Muscle of leg (tissue), 11 donors: Measurements from ENCODE around the gene TCERG1L. TPM values are rescaled to one million over a fixed set of nuclear protein-coding genes. Genes with fewer than 3 reads are reported as not detected.

Source experiments
- DNase-seq: peaks from one replicate; pipeline ENCODE4 v3.0.0; 2013
- H3K27ac ChIP-seq: one replicate; pipeline ENCODE4 v1.5.1; 2013; ENCODE audit warnings: mild to moderate bottlenecking, low read length, control low read depth
- H3K27me3 ChIP-seq: one replicate; pipeline ENCODE4 v1.6.1; 2013; ENCODE audit warnings: low read length; ENCODE audit not compliant: control insufficient read depth, insufficient read depth
- H3K36me3 ChIP-seq: one replicate; pipeline ENCODE4 v1.6.1; 2013; ENCODE audit warnings: low read length; ENCODE audit not compliant: control insufficient read depth, insufficient read depth
- H3K4me1 ChIP-seq: one replicate; pipeline ENCODE4 v1.6.1; 2013; ENCODE audit warnings: low read length; ENCODE audit not compliant: control insufficient read depth, insufficient read depth
- H3K4me3 ChIP-seq: one replicate; pipeline ENCODE4 v1.5.1; 2013; ENCODE audit warnings: low read length, control low read depth
- H3K9me3 ChIP-seq: replicated peaks from 2 replicates; pipeline ENCODE4 v1.6.1; 2013; ENCODE audit warnings: low read depth, low read length; ENCODE audit not compliant: control insufficient read depth
- WGBS: methylation state at CpG from one replicate; pipeline ENCODE4 v1.1.5; 2013; ENCODE audit warnings: missing lambda C conversion rate; ENCODE audit not compliant: insufficient coverage; 5-methylcytosine and 5-hydroxymethylcytosine counted together
- polyA plus RNA-seq, 8 donors: library from polyadenylated mRNA; unstranded; fragments of 120-200 nt; gene quantifications; one replicate each; pipeline versions ENCODE4 v1.2.1 to v1.2.3, GENCODE V29; 2013; ENCODE audit warnings: inconsistent platforms in 1 of 8, low replicate concordance in 1 of 8; ENCODE audit not compliant: insufficient read length in 8 of 8, insufficient read depth in 1 of 8
- total RNA-seq: library from RNA; stranded (reverse); fragments of 120-200 nt; gene quantifications from one replicate; pipeline ENCODE4 v1.2.4, GENCODE V29; 2013

Gene TCERG1L
- total and polyA plus RNA-seq, 9 donors, result 0.04 to 1.1 (median 0.15) TPM

DNA sequence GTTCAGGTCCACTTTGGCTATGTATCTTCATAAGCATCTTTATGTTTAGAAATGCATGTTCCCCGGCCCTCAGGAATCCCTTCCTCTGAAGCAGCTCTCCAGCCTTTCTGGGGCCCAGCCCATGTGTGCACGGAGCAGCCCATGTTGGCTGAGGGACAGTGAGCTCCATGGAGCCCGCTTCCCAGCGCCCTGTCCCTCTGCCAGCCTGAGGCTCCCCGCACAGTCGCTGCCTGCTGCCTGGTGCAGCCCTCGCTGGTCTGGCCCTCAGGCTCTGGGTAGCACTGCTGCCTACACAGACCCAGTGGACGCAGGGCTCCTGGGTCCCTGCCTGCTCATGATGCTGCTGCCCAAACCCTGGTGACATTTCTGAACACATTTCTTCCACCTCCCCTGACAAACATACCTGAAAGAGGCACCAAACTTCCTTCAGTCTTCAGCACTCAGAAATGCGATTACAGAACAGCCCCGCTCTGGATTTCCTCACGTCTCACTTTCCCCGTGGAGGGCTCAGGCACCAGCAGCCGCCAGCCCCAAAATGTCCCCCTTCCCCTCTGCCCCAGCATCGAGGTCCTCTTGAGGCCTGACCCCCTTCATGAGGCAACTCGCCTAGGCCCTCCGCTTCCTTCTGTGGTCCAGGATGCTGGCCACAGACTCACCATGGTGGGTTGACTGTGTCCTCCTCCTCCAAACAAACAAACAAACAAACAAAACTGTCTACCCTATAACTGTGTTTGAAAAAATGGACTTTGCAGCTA, 5.0 kb upstream of the TCERG1L start:
- Histone ChIP-seq H3K9me3 (no peaks in the 10 kb centered on the region), H3K4me3 (no peak overlapping the region), H3K36me3 (no peaks in the 10 kb centered on the region), H3K27ac (no peak overlapping the region), H3K27me3 (peaks cover 45% of the 10 kb centered on the region), H3K4me1 (peaks cover 5% of the 10 kb centered on the region)
- no peak for DNase-seq
- 54% methylated on average over 11 of the region's 16 CpGs for WGBS

DNA sequence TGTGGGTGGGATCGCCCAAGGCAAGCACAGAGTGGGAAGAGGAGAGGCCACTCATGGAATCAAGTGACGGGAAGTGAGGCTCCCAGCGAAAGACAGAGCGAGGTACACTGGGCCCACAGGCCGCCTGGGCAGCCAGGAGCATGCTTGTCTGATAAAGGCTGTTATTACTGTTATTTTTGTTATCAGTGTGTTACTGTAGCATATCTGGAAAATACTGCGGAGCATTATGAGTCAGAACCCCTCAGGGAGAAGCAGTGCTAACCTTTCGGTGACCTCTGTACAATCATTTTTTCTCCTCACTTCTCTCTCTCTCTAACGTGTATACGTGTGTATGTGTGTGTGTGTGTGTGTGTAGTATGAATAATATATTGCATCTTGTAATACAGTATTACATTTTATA, 3.8 kb upstream of the TCERG1L start:
- peaks cover 44% of the 10 kb centered on the region for H3K27me3 ChIP-seq
- H3K36me3 ChIP-seq, result no peaks in the 10 kb centered on the region
- WGBS, result 89% methylated on average over 2 of the region's 9 CpGs
- no peak overlapping the region for H3K4me3 ChIP-seq
- H3K4me1 ChIP-seq, result peaks cover 10% of the 10 kb centered on the region
- no peaks in the 10 kb centered on the region for H3K9me3 ChIP-seq
- no peak for DNase-seq
- no peak overlapping the region for H3K27ac ChIP-seq

DNA sequence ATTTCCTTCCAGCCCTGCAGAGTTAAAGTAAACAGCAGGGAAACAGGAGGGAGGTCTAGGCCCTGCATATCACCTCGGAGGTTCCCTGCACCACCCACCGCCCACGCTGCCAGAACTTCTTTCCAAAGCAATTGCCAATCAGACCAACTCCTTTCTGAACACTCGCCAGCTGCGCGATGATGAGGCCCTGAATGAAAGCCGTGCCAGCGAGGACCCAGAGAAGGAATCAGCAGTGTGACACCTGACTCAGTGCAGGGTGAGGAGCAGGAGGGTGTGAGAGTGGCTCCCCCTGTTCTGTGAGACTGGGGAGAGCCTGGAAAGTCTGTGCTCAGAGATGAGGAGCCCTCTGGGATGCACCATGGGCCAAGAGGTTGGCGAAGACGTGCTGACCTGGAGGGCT, 3.3 kb upstream of the TCERG1L start:
- Histone ChIP-seq H3K27ac (no peak overlapping the region), H3K27me3 (peaks cover 45% of the 10 kb centered on the region), H3K36me3 (no peaks in the 10 kb centered on the region), H3K4me1 (peaks cover 10% of the 10 kb centered on the region), H3K4me3 (no peak overlapping the region), H3K9me3 (no peaks in the 10 kb centered on the region)
- WGBS, result 86% methylated on average over 5 of the region's 10 CpGs
- no peak for DNase-seq

DNA sequence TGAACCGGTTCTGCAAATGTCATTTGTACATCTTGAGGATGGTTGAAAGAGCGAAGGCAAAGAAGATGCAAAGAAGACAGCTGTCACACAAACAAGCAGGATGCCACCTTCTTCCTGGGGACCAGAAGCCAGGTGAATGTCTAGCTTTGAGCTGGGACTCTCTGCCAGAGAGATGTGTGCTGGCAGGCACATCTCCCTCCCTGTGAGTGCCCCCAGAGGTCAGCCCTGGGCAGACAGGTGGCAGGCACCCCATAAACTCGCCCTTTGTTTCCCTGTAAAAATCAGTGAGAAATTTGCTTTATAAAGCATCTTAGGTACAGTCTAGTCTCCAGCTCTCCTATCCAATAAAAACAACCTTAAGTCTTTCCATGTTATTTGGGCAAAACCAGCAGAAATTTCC, 2.6 kb upstream of the TCERG1L start:
- Histone ChIP-seq H3K27me3 (peaks cover 45% of the 10 kb centered on the region), H3K4me3 (no peak overlapping the region), H3K36me3 (no peaks in the 10 kb centered on the region), H3K9me3 (no peaks in the 10 kb centered on the region), H3K4me1 (peaks cover 10% of the 10 kb centered on the region), H3K27ac (no peak overlapping the region)
- no peak for DNase-seq
- 86% methylated on average over 1 of the region's 3 CpGs for WGBS

DNA sequence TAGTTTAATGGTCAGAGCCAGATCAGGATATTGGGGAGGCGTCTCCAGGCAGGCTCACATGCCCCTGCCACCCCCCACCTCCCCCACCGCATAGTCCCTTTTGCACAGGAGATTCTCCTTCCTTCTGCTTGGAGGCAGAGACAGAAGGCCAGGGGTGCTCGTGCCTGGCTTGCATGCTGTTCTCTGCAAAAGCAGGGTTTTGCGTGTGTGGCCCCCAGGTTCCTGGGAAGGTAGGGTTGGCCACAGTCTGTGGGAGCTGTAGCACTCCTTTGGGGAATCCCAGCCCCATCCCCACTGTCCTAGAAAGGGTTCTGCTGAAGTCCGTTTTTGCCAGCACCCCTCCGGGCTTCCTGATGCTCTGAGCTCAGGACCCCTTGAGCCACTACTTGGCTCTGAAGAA, 1.9 kb upstream of the TCERG1L start:
- peaks cover 45% of the 10 kb centered on the region for H3K27me3 ChIP-seq
- H3K9me3 ChIP-seq, result no peaks in the 10 kb centered on the region
- H3K4me1 ChIP-seq, result peaks cover 10% of the 10 kb centered on the region
- no peak overlapping the region for H3K27ac ChIP-seq
- WGBS, result 78% methylated on average over 5 of the region's 6 CpGs
- DNase-seq, result no peak
- no peak overlapping the region for H3K4me3 ChIP-seq
- H3K36me3 ChIP-seq, result no peaks in the 10 kb centered on the region

DNA sequence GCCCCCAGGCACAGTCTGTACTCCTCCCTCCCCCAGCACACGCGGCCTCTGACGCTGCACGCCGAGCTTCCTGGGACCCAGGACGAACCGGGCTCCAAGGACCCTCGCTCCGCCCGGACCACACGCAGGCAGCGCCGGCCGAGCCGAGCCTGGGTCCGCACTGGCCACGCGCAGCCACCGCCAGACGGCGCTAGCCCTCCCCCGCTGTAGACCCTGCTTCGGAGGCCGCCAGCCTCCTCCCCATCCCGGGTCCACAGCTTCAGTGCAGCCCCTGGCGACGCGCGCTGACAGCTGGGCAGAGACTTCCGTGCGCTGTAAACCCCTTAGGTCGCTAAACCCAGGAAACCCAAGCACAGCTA, 936 bp upstream of the TCERG1L start:
- Histone ChIP-seq H3K36me3 (no peaks in the 10 kb centered on the region), H3K9me3 (no peaks in the 10 kb centered on the region), H3K4me1 (peaks cover 10% of the 10 kb centered on the region), H3K4me3 (no peak overlapping the region), H3K27me3 (peaks cover 45% of the 10 kb centered on the region), H3K27ac (no peak overlapping the region)
- under 1% methylated on average over 32 of the region's 32 CpGs for WGBS
- DNase-seq, result peak; percentile 41

DNA sequence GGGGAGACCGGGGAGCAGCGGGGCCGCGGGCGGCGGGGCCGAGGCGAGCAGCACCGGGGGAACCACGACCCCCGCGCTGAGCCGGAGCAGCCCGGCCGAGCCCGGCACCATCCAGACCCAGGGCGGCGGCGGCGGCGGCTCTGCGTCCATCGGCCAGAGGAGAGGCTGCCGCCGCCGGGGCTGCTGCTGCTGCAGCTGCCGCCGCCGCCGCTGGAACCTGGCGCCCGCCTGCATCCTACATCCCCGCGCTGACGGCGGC, 190 bp downstream of the TCERG1L start:
- no peak overlapping the region for H3K27ac ChIP-seq
- no peaks in the 10 kb centered on the region for H3K9me3 ChIP-seq
- peaks cover 44% of the 10 kb centered on the region for H3K27me3 ChIP-seq
- under 1% methylated on average over 36 of the region's 36 CpGs for WGBS
- no peak for DNase-seq
- H3K4me3 ChIP-seq, result no peak overlapping the region
- no peaks in the 10 kb centered on the region for H3K36me3 ChIP-seq
- H3K4me1 ChIP-seq, result peaks cover 10% of the 10 kb centered on the region

DNA sequence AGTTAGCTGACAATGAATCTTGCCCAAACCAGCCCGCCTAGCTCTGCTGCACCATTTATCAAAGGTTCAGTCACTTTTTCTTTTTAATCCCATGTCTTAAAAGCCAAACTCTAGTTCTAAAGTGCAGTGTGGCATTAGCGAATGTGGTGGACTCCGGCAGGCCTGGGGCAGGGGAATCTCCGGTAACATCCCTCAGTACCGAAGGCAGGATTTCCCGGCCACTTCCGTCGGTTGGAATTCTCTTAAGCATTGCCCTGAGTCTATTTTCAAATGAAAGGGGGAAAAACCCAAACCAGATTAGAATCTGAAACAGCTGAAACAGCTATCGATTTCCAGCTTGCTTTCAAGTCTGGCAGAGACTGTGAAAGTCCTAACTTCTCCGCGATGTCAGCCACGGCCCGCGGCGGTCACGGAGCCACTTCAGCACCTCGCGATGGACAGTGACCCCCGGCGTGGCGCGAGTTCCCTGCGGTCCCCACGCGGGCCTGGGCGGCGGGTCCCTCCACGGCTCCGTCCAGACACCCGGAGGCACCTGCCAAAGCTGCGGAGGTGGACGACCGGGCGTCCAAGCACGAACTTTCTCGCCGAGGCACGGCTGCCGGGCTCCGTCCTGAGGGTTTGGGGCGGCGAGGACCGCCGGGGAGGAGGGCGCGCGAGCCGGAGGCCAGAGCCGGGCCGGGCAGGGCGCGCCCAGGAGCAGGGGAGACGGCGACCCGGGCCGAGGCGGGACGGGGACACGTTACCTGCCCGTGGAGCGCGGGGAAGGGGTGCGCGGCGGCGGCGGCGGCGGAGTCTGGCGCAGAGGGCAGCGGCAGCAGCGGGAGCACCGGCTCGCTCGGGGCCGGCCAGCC, 745 bp downstream of the TCERG1L start:
- no peak overlapping the region for H3K27ac ChIP-seq
- DNase-seq, result no peak
- peaks cover 10% of the 10 kb centered on the region for H3K4me1 ChIP-seq
- H3K36me3 ChIP-seq, result no peaks in the 10 kb centered on the region
- under 1% methylated on average over 70 of the region's 76 CpGs for WGBS
- peaks cover 44% of the 10 kb centered on the region for H3K27me3 ChIP-seq
- H3K9me3 ChIP-seq, result no peaks in the 10 kb centered on the region
- H3K4me3 ChIP-seq, result no peak overlapping the region

DNA sequence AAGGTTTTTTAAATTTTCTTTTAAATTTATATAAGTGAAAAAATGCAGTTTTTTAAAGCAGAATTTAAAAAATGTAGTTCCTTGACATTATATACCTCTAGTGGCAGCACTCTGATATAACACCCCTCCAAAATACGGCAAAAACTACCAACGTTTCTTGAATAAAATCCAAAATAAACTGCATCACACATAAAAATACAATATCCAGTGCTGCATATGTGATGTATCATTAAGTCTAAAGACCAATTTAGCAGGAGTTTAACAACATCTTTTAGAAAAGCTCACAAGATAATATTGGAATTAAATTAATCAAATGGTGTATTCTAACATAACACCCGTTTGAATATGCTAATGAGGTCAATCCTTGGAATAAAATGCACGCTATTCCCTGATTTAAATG, 1.4 kb downstream of the TCERG1L start:
- Histone ChIP-seq H3K4me3 (no peak overlapping the region), H3K27me3 (peaks cover 44% of the 10 kb centered on the region), H3K9me3 (no peaks in the 10 kb centered on the region), H3K27ac (no peak overlapping the region), H3K36me3 (no peaks in the 10 kb centered on the region), H3K4me1 (peaks cover 10% of the 10 kb centered on the region)
- WGBS, result 29% methylated on average over 1 of the region's 4 CpGs
- no peak for DNase-seq

DNA sequence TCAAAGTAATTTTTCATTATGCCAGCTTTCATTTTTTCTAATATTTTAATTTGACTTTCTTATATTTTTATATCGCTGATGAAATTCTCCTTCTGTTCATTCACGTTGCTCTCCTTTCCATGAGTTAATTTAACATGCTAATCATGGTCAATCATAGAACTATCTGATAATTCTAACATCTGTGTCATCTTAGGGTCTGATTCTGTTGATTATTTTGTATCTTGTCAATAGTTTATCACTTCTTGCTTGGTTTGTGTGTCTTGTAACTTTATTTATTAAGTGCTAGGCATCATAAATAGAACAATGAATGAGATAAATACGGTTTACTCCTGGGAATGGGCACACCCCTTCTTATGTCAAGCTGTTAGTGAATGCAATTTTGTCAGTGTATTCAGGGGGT, 11.0 kb downstream of the TCERG1L start:
- Histone ChIP-seq H3K36me3 (no peaks in the 10 kb centered on the region), H3K4me1 (no peaks in the 10 kb centered on the region), H3K9me3 (peaks cover 8% of the 10 kb centered on the region), H3K27ac (no peak overlapping the region), H3K4me3 (no peak overlapping the region), H3K27me3 (peaks cover 6% of the 10 kb centered on the region)
- WGBS, result no CpG with 5 or more reads among the region's 3 CpGs
- DNase-seq, result no peak
